SK-N-SH (cell line): ENCODE measurements around the gene CRIP3.
A peak's percentile ranks its signal among the peaks of the same experiment; 100 is the strongest.

ENCODE experiments used
- EP300 ChIP-seq, 2 experiments: IDR thresholded peaks; 2 replicates each; pipeline versions ENCODE4 v1.4.0 to v1.6.1; 2012; ENCODE audit warnings: borderline replicate concordance in 1 of 2, low read depth in 1 of 2, low read length in 1 of 2
- EZH2phosphoT487 ChIP-seq: fragments of 200-600 bp; sonication (generic); IDR thresholded peaks from 2 replicates; pipeline ENCODE4 v1.6.1; 2017; ENCODE audit warnings: low read depth, mixed run types, mild to moderate bottlenecking, antibody characterized with exemption, moderate library complexity, borderline replicate concordance
- JUND ChIP-seq: IDR thresholded peaks from 2 replicates; pipeline ENCODE4 v1.4.0; 2012
- NFIC ChIP-seq: IDR thresholded peaks from 2 replicates; pipeline ENCODE4 v1.4.0; 2012; ENCODE audit warnings: borderline replicate concordance
- NRF1 ChIP-seq: IDR thresholded peaks from 2 replicates; pipeline ENCODE4 v1.6.1; 2012; ENCODE audit warnings: low read depth, mild to moderate bottlenecking, low read length
- POLR2AphosphoS5 ChIP-seq: IDR thresholded peaks from 2 replicates; pipeline ENCODE4 v1.6.1; 2012; ENCODE audit warnings: low read depth, low read length
- RAD21 ChIP-seq: IDR thresholded peaks from 2 replicates; pipeline ENCODE4 v1.6.1; 2012; ENCODE audit warnings: mild to moderate bottlenecking, low read length
- RCOR1 ChIP-seq: fragments of 150-350 bp; IDR thresholded peaks from 2 replicates; pipeline ENCODE4 v1.6.1; 2017; ENCODE audit warnings: antibody characterized with exemption, low read length
- SIN3A ChIP-seq: IDR thresholded peaks from 2 replicates; pipeline ENCODE4 v1.6.1; 2012; ENCODE audit warnings: low read depth, mild to moderate bottlenecking, low read length, moderate library complexity, borderline replicate concordance
- SMC3 ChIP-seq: IDR thresholded peaks from 2 replicates; pipeline ENCODE4 v1.6.1; 2012; ENCODE audit warnings: low read depth, low read length, improper control_type of control experiment
- TF ChIP-seq, protein P1 (sequence below): fragments of 200-600 bp; sonication (generic); IDR thresholded peaks from 2 replicates; pipeline ENCODE4 v1.6.1; 2017; ENCODE audit warnings: antibody characterized with exemption, mild to moderate bottlenecking, moderate library complexity
- TF ChIP-seq, protein P2 (sequence below): fragments of 150-350 bp; IDR thresholded peaks from 2 replicates; pipeline ENCODE4 v1.6.1; 2017; ENCODE audit warnings: antibody characterized with exemption, low read length, low read depth, borderline replicate concordance
- TF ChIP-seq, protein P3 (sequence below): IDR thresholded peaks from 2 replicates; pipeline ENCODE4 v1.4.0; 2012; ENCODE audit warnings: low read depth, borderline replicate concordance

DNA sequence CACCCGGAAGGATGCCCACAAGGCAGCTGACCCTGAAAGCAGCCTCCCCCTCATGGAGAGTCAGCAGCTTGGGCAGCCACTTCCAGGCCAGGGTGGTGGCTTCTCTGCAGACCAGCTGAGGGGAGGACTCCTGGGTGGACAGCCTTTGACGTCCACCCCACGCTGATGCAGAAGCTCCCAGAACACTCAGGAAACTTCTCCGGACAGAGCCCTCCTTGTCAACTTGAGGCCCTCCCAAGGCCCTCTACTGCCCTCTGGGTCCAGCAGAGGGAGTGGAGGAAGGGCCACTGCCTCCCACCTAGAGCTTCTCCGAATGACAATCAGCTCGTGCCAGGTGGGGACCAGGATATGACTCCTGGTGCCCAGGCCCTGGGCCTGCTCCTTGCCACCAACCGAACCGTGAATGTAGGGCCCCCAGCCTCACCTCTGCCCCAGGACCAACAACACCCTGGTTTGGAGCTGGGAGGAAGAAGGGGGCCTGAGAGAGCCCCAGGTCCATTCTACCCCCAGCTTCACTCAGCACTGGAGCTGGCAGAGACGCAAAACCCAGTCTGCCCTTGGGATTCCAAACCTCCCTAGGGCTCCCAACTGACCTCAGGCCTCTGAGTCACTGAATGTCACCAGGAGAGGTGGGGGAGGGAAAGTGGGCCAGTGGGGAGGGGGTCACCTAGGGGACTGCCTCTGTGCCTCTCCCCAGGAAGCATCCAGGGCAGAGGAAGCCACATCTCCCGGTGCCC lies 21.5 kb downstream of the CRIP3 start:
- TF ChIP-seq SMC3 (peak; percentile 8; the same call in 1 of the 2 replicates), NFIC (no peak), EP300 (IDR thresholded peaks at IDR 0.05; ENCODE audit: borderline replicate concordance in 1 of 2, low read depth in 1 of 2, low read length in 1 of 2) (no peak), SIN3A (no peak), RAD21 (no peak), NRF1 (no peak), RCOR1 (no peak), EZH2phosphoT487 (no peak), POLR2AphosphoS5 (no peak), JUND (no peak)
- TF ChIP-seq, protein P1, sequence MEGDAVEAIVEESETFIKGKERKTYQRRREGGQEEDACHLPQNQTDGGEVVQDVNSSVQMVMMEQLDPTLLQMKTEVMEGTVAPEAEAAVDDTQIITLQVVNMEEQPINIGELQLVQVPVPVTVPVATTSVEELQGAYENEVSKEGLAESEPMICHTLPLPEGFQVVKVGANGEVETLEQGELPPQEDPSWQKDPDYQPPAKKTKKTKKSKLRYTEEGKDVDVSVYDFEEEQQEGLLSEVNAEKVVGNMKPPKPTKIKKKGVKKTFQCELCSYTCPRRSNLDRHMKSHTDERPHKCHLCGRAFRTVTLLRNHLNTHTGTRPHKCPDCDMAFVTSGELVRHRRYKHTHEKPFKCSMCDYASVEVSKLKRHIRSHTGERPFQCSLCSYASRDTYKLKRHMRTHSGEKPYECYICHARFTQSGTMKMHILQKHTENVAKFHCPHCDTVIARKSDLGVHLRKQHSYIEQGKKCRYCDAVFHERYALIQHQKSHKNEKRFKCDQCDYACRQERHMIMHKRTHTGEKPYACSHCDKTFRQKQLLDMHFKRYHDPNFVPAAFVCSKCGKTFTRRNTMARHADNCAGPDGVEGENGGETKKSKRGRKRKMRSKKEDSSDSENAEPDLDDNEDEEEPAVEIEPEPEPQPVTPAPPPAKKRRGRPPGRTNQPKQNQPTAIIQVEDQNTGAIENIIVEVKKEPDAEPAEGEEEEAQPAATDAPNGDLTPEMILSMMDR = peak; percentile 17; the same call in 1 of the 2 replicates
- TF ChIP-seq, protein P2, sequence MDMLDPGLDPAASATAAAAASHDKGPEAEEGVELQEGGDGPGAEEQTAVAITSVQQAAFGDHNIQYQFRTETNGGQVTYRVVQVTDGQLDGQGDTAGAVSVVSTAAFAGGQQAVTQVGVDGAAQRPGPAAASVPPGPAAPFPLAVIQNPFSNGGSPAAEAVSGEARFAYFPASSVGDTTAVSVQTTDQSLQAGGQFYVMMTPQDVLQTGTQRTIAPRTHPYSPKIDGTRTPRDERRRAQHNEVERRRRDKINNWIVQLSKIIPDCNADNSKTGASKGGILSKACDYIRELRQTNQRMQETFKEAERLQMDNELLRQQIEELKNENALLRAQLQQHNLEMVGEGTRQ = no peak
- TF ChIP-seq, protein P3, sequence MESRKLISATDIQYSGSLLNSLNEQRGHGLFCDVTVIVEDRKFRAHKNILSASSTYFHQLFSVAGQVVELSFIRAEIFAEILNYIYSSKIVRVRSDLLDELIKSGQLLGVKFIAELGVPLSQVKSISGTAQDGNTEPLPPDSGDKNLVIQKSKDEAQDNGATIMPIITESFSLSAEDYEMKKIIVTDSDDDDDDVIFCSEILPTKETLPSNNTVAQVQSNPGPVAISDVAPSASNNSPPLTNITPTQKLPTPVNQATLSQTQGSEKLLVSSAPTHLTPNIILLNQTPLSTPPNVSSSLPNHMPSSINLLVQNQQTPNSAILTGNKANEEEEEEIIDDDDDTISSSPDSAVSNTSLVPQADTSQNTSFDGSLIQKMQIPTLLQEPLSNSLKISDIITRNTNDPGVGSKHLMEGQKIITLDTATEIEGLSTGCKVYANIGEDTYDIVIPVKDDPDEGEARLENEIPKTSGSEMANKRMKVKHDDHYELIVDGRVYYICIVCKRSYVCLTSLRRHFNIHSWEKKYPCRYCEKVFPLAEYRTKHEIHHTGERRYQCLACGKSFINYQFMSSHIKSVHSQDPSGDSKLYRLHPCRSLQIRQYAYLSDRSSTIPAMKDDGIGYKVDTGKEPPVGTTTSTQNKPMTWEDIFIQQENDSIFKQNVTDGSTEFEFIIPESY = no peak
